Measurements from ENCODE around the gene MCF2L2. TPM values are rescaled to one million over a fixed set of nuclear protein-coding genes. Genes with fewer than 3 reads are reported as not detected.

The MCF2L2 gene
- total RNA-seq, 1 experiment from 2014 or later: not detected

GRCh38 chr3:183208800-183209199, 219.6 kb downstream of the MCF2L2 start:
- DNase-seq (ENCODE audit: low spot score): no peak

- DNase-seq (ENCODE audit: low spot score): no peak
Measured at GRCh38 chr3:183208260-183208659, 220.2 kb downstream of the MCF2L2 start.

GRCh38 chr3:183203670-183204069, 224.7 kb downstream of the MCF2L2 start:
- DNase-seq (ENCODE audit: low spot score): no peak

- no peak for DNase-seq (ENCODE audit: low spot score)
Measured at GRCh38 chr3:183202004-183202722, 226.3 kb downstream of the MCF2L2 start.

- no peak for DNase-seq (ENCODE audit: low spot score)
Measured at GRCh38 chr3:183198939-183199338, 229.5 kb downstream of the MCF2L2 start.

- DNase-seq (ENCODE audit: low spot score): no peak
Measured at GRCh38 chr3:183197734-183198133, 230.7 kb downstream of the MCF2L2 start.

GRCh38 chr3:183195266-183195665, 233.2 kb downstream of the MCF2L2 start:
- DNase-seq (ENCODE audit: low spot score): no peak

GRCh38 chr3:183193762-183194689, 234.4 kb downstream of the MCF2L2 start:
- no peak for DNase-seq (ENCODE audit: low spot score)

GRCh38 chr3:183192650-183193300, 235.6 kb downstream of the MCF2L2 start:
- no peak for DNase-seq (ENCODE audit: low spot score)

GRCh38 chr3:183189641-183190040, 238.8 kb downstream of the MCF2L2 start:
- DNase-seq (ENCODE audit: low spot score): no peak

- DNase-seq (ENCODE audit: low spot score): peak; percentile 58
Measured at GRCh38 chr3:183188895-183189462, 239.4 kb downstream of the MCF2L2 start.

GRCh38 chr3:183185696-183186095, 242.7 kb downstream of the MCF2L2 start:
- no peak for DNase-seq (ENCODE audit: low spot score)

- DNase-seq (ENCODE audit: low spot score): no peak
Measured at GRCh38 chr3:183182732-183183610, 245.4 kb downstream of the MCF2L2 start.

GRCh38 chr3:183182073-183182472, 246.3 kb downstream of the MCF2L2 start:
- DNase-seq (ENCODE audit: low spot score): no peak

- no peak for DNase-seq (ENCODE audit: low spot score)
Measured at GRCh38 chr3:183181606-183182005, 246.8 kb downstream of the MCF2L2 start.

GRCh38 chr3:183180784-183181295, 247.6 kb downstream of the MCF2L2 start:
- no peak for DNase-seq (ENCODE audit: low spot score)

- DNase-seq (ENCODE audit: low spot score): no peak
Measured at GRCh38 chr3:183180110-183180783, 248.2 kb downstream of the MCF2L2 start.

GRCh38 chr3:183179550-183179908, 248.9 kb downstream of the MCF2L2 start:
- DNase-seq (ENCODE audit: low spot score): peak; percentile 15

GRCh38 chr3:183178833-183179549, 249.4 kb downstream of the MCF2L2 start:
- peak; percentile 33 for DNase-seq (ENCODE audit: low spot score)

GRCh38 chr3:183178512-183178832, 249.9 kb downstream of the MCF2L2 start:
- no peak for DNase-seq (ENCODE audit: low spot score)

All from HT-29 (cell line).